WTC11 (cell line): ENCODE data around the gene AKAP8. TPM values are rescaled to one million over a fixed set of nuclear protein-coding genes. Genes with fewer than 3 reads are reported as not detected.

Source experiments
- ATAC-seq: fragments of 200-7000 bp; cut with Tn5 transposase; 2 replicates; pipeline ENCODE4 v1.10.0; 2021; ENCODE audit warnings: mild to moderate bottlenecking, moderate library complexity
- CTCF ChIA-PET: fragments of 300-600 bp; sonication (Branson Sonifier 250); formaldehyde crosslinking; loops from one replicate; lab custom pipeline; 2021; ENCODE audit warnings: antibody characterized with exemption; lab: Charles Lee
- POLR2A ChIA-PET: fragments of 350-600 bp; sonication (Branson Sonifier 250); formaldehyde crosslinking; loops from one replicate; lab custom pipeline; 2021; ENCODE audit warnings: antibody characterized with exemption; lab: Charles Lee
- DNase-seq: peaks from one replicate; pipeline ENCODE4 v3.0.0; 2021; ENCODE audit warnings: low spot score
- H3K27ac Mint-ChIP-seq: 2 replicates; pipeline ENCODE4 v1.8.0; 2021; ENCODE audit warnings: mixed read lengths
- H3K27me3 Mint-ChIP-seq: 2 replicates; pipeline ENCODE4 v1.8.0; 2021; ENCODE audit warnings: low read depth, mild to moderate bottlenecking, moderate library complexity, mixed read lengths
- H3K36me3 Mint-ChIP-seq: 2 replicates; pipeline ENCODE4 v1.8.0; 2021; ENCODE audit warnings: mixed read lengths
- H3K4me1 Mint-ChIP-seq: 2 replicates; pipeline ENCODE4 v1.8.0; 2022; ENCODE audit warnings: mixed read lengths
- H3K4me3 Mint-ChIP-seq: 2 replicates; pipeline ENCODE4 v1.8.0; 2021; ENCODE audit warnings: mild to moderate bottlenecking, moderate library complexity, mixed read lengths
- H3K9me3 Mint-ChIP-seq: 2 replicates; pipeline ENCODE4 v1.8.0; 2021; ENCODE audit warnings: mixed read lengths
- CREB1 ChIP-seq: sonication (generic); formaldehyde crosslinking; IDR thresholded peaks from 2 replicates; pipeline ENCODE4 v1.8.0; 2023; ENCODE audit warnings: mild to moderate bottlenecking, missing genetic modification reagents
- CTCF ChIP-seq: fragments of 200-600 bp; IDR thresholded peaks from 2 replicates; pipeline ENCODE4 v1.8.0; 2022; ENCODE audit warnings: antibody characterized with exemption
- E2F1 ChIP-seq: sonication (generic); formaldehyde crosslinking; IDR thresholded peaks from 2 replicates; pipeline ENCODE4 v1.8.0; 2022; ENCODE audit warnings: mild to moderate bottlenecking, missing genetic modification reagents
- ETV6 ChIP-seq: sonication (generic); formaldehyde crosslinking; IDR thresholded peaks from 2 replicates; pipeline ENCODE4 v1.8.1; 2022; ENCODE audit warnings: mild to moderate bottlenecking, missing genetic modification reagents
- GRHL2 ChIP-seq: fragments of 250-450 bp; sonication (Bioruptor Pico); IDR thresholded peaks from 2 replicates; pipeline ENCODE4 v1.8.0; 2022; ENCODE audit warnings: mild to moderate bottlenecking, moderate library complexity; ENCODE audit not compliant: insufficient replicate concordance, severe bottlenecking
- IRF2 ChIP-seq: sonication (generic); formaldehyde crosslinking; IDR thresholded peaks from 2 replicates; pipeline ENCODE4 v1.8.0; 2022; ENCODE audit warnings: low read depth, missing genetic modification reagents, borderline replicate concordance
- MXD4 ChIP-seq: fragments of 250-450 bp; sonication (Bioruptor Pico); IDR thresholded peaks from 2 replicates; pipeline ENCODE4 v1.8.0; 2021; ENCODE audit warnings: mild to moderate bottlenecking, moderate library complexity, borderline replicate concordance
- NFYB ChIP-seq: sonication (generic); formaldehyde crosslinking; conservative IDR thresholded peaks from 2 replicates; pipeline ENCODE4 v1.8.0; 2022; ENCODE audit warnings: low read depth, missing genetic modification reagents
- SMAD3 ChIP-seq: sonication (generic); formaldehyde crosslinking; IDR thresholded peaks from 2 replicates; pipeline ENCODE4 v1.8.0; 2022; ENCODE audit warnings: missing genetic modification reagents, mild to moderate bottlenecking, borderline replicate concordance
- TEAD1 ChIP-seq: sonication (generic); formaldehyde crosslinking; IDR thresholded peaks from 2 replicates; pipeline ENCODE4 v1.8.0; 2022; ENCODE audit warnings: mild to moderate bottlenecking, missing genetic modification reagents
- TEAD4 ChIP-seq: sonication (generic); formaldehyde crosslinking; IDR thresholded peaks from 2 replicates; pipeline ENCODE4 v1.8.0; 2022; ENCODE audit warnings: mild to moderate bottlenecking, missing genetic modification reagents
- USF2 ChIP-seq: sonication (generic); formaldehyde crosslinking; IDR thresholded peaks from 2 replicates; pipeline ENCODE4 v1.8.1; 2023; ENCODE audit warnings: mild to moderate bottlenecking, missing genetic modification reagents, moderate library complexity
- ZNF121 ChIP-seq: sonication (generic); formaldehyde crosslinking; IDR thresholded peaks from 2 replicates; pipeline ENCODE4 v1.8.0; 2023; ENCODE audit warnings: missing genetic modification reagents
- ZNF263 ChIP-seq: sonication (generic); formaldehyde crosslinking; IDR thresholded peaks from 2 replicates; pipeline ENCODE4 v1.8.1; 2022; ENCODE audit warnings: low read depth, mild to moderate bottlenecking, moderate library complexity, missing genetic modification reagents
- ZNF396 ChIP-seq: fragments of 250-450 bp; sonication (Bioruptor Pico); IDR thresholded peaks from 2 replicates; pipeline ENCODE4 v1.8.0; 2021; ENCODE audit warnings: mild to moderate bottlenecking, moderate library complexity, borderline replicate concordance
- ZNF532 ChIP-seq: fragments of 250-450 bp; sonication (Bioruptor Pico); IDR thresholded peaks from 2 replicates; pipeline ENCODE4 v1.9.0; 2021; ENCODE audit warnings: mild to moderate bottlenecking, borderline replicate concordance
- total RNA-seq: library from RNA; stranded (reverse); gene quantifications from 3 replicates; pipeline ENCODE4 v1.2.3, GENCODE V29; 2021

Gene AKAP8
- total RNA-seq, 1 experiment from 2014 or later: 65.9 TPM

GRCh38 chr19:15313649-15314279 lies 65.8 kb downstream of the AKAP8 start (continued):
- TF ChIP-seq ZNF532 (CRISPR knock-in tag) (no peak), IRF2 (CRISPR knock-in tag) (no peak), ZNF396 (no peak), CREB1 (CRISPR knock-in tag) (no peak)

- no peaks in the 10 kb centered on the region for H3K36me3 Mint-ChIP-seq
- H3K9me3 Mint-ChIP-seq: no peaks in the 10 kb centered on the region
- ATAC-seq: no peak
- ChIA-PET CTCF (no interaction called here), POLR2A (no interaction called here)
- H3K4me3 Mint-ChIP-seq: no peak overlapping the region
- no peak for DNase-seq
- no peaks in the 10 kb centered on the region for H3K27me3 Mint-ChIP-seq
- peak overlapping the region; percentile 41; the same call in 1 of the 2 replicates for H3K27ac Mint-ChIP-seq
- no peak for TF ChIP-seq MXD4
- no peak for TF ChIP-seq SMAD3 (CRISPR knock-in tag)
- TF ChIP-seq USF2 (CRISPR knock-in tag): no peak
- no peak for TF ChIP-seq CTCF
- no peak for TF ChIP-seq ETV6 (CRISPR knock-in tag)
- TF ChIP-seq ZNF396: no peak
- no peak for TF ChIP-seq NFYB (CRISPR knock-in tag)
- no peak for TF ChIP-seq E2F1 (CRISPR knock-in tag)
- no peak for TF ChIP-seq TEAD4
- no peak for TF ChIP-seq GRHL2
- no peak for TF ChIP-seq TEAD1 (CRISPR knock-in tag)
- no peak for TF ChIP-seq ZNF263 (CRISPR knock-in tag)
- no peak for TF ChIP-seq ZNF121 (CRISPR knock-in tag)
- H3K4me1 Mint-ChIP-seq: peaks cover 43% of the 10 kb centered on the region
These were observed 72.4 kb downstream of the AKAP8 start for GRCh38 chr19:15307169-15307568.
